Esophagus squamous epithelium (tissue), 5 donors: ENCODE measurements around the gene TIPIN. TPM values are rescaled to one million over a fixed set of nuclear protein-coding genes. Genes with fewer than 3 reads are reported as not detected.

Experiments used
- DNase-seq: peaks from one replicate; lab custom pipeline; 2025; lab: John Stamatoyannopoulos, UW
- H3K27ac ChIP-seq, 4 donors: fragments of 200-600 bp; sonication (generic); one replicate each; pipeline ENCODE4 v1.5.1; 2016 to 2019; ENCODE audit warnings: mild to moderate bottlenecking in 1 of 4
- H3K27me3 ChIP-seq, 4 donors: fragments of 200-600 bp; sonication (generic); 1 replicate in 3 of 4; 2 replicates in 1 of 4; pipeline versions ENCODE4 v1.5.1 to v1.6.0; 2017 to 2021; ENCODE audit warnings: antibody characterized with exemption in 1 of 4
- H3K36me3 ChIP-seq, 3 donors: fragments of 200-600 bp; sonication (generic); one replicate each; pipeline ENCODE4 v1.5.1; 2016 to 2019
- H3K4me1 ChIP-seq, 3 donors: fragments of 200-600 bp; sonication (generic); one replicate each; pipeline ENCODE4 v1.5.1; 2017 to 2019
- H3K4me3 ChIP-seq, 4 donors: fragments of 200-600 bp; sonication (generic); 1 replicate in 3 of 4; 2 replicates in 1 of 4; pipeline ENCODE4 v1.5.1; 2016 to 2019; ENCODE audit warnings: mild to moderate bottlenecking in 2 of 4, moderate library complexity in 1 of 4
- H3K9me3 ChIP-seq, 3 donors: fragments of 200-600 bp; sonication (generic); one replicate each; pipeline ENCODE4 v1.5.1; 2016 to 2019
- CTCF ChIP-seq, 6 experiments: fragments of 450-650 bp in 4 of 6; fragments of 200-600 bp in 2 of 6; sonication (generic) in 2 of 6; IDR thresholded peaks; one replicate each; pipeline ENCODE4 v1.5.1; 2016 to 2019; ENCODE audit warnings: antibody characterized with exemption in 6 of 6, mild to moderate bottlenecking in 4 of 6, moderate library complexity in 4 of 6
- POLR2A ChIP-seq, 4 donors: fragments of 450-650 bp; IDR thresholded peaks; one replicate each; pipeline ENCODE4 v1.6.1; 2017; ENCODE audit warnings: antibody characterized with exemption in 4 of 4, mild to moderate bottlenecking in 4 of 4, moderate library complexity in 3 of 4
- WGBS, 2 donors: methylation state at CpG; one replicate each; pipeline ENCODE4 v1.1.5; 2018; 5-methylcytosine and 5-hydroxymethylcytosine counted together
- intact Hi-C: fragments of 100-400 bp; cut with DNase I; formaldehyde crosslinking; loops from one replicate; pipeline ENCODE4 v1.15.0; 2022
- total RNA-seq, 4 donors: library from RNA; depleted of rRNA; stranded (reverse); fragments of >200 nt; gene quantifications; one replicate each; pipeline ENCODE4 v1.1.0, GENCODE V29; 2016
- donor health status: DM: yes; HTN: yes; CAD: no.

Gene TIPIN
- total RNA-seq, 4 donors from 2014 or later: 2.5 to 10.0 (median 6.7) TPM

- no peak for TF ChIP-seq POLR2A (IDR thresholded peaks at IDR 0.05)
- no peak for TF ChIP-seq CTCF (IDR thresholded peaks at IDR 0.05)
- Histone ChIP-seq H3K9me3 (no peaks in the 10 kb centered on the region), H3K27ac (no peak overlapping the region), H3K36me3 (peaks cover 0 to 4% (median 0%) of the 10 kb centered on the region in 3 donors), H3K27me3 (no peaks in the 10 kb centered on the region), H3K4me1 (peaks cover 0 to 34% (median 25%) of the 10 kb centered on the region in 3 donors), H3K4me3 (no peak overlapping the region)
- intact Hi-C loops: no loop called here
- DNase-seq: no peak
- WGBS, 2 donors: 83 to 89% methylated on average over 8 of the region's 8 CpGs
These were observed 47.6 kb upstream of the TIPIN start for GRCh38 chr15:66404122-66404521.

GRCh38 chr15:66403323-66403722 is 46.8 kb upstream of the TIPIN start:
- no peak for DNase-seq
- Histone ChIP-seq H3K27ac (no peak overlapping the region), H3K36me3 (peaks cover 0 to 6% (median 0%) of the 10 kb centered on the region in 3 donors), H3K4me3 (no peak overlapping the region), H3K9me3 (no peaks in the 10 kb centered on the region), H3K27me3 (no peaks in the 10 kb centered on the region), H3K4me1 (peaks cover 0 to 34% (median 25%) of the 10 kb centered on the region in 3 donors)
- intact Hi-C loops: no loop called here
- TF ChIP-seq CTCF (IDR thresholded peaks at IDR 0.05) (no peak), POLR2A (IDR thresholded peaks at IDR 0.05) (no peak)
- WGBS, 2 donors: 80 to 84% methylated on average over 5 of the region's 5 CpGs

DNA sequence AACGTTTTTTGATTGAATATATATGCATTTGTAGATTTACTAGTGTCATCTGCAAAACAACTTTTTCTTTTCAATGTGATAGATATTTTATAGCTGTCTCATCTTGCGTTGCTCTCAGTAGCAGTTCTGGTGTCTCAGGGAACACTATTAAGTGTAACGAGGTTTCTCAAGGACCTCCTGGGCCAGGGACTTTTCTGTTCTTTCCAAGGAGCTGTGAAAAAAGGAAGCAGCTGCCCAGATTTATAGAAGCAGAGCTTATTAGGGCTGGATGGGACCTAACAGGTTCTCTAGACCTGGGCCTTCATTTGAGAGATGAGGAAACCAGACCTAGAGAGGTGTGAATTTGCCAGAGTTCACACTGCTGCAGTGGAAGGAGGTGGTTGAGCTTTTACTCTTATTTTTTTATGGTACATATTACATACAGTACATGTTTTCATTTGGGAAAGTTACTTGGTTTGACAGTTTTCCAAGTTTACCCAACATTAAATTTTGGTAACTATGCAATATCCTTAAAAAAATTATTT is 46.3 kb upstream of the TIPIN start:
- no peak for DNase-seq
- WGBS, 2 donors: 69 to 88% methylated on average over 3 of the region's 3 CpGs
- TF ChIP-seq CTCF (IDR thresholded peaks at IDR 0.05): no peak
- no peak for TF ChIP-seq POLR2A (IDR thresholded peaks at IDR 0.05)
- intact Hi-C loops: no loop called here
- no peaks in the 10 kb centered on the region for H3K27me3 ChIP-seq
- no peak overlapping the region for H3K4me3 ChIP-seq
- peaks cover 0 to 11% (median 0%) of the 10 kb centered on the region in 3 donors for H3K36me3 ChIP-seq
- H3K4me1 ChIP-seq: peaks cover 0 to 34% (median 25%) of the 10 kb centered on the region in 3 donors
- no peak overlapping the region for H3K27ac ChIP-seq
- no peaks in the 10 kb centered on the region for H3K9me3 ChIP-seq

DNA sequence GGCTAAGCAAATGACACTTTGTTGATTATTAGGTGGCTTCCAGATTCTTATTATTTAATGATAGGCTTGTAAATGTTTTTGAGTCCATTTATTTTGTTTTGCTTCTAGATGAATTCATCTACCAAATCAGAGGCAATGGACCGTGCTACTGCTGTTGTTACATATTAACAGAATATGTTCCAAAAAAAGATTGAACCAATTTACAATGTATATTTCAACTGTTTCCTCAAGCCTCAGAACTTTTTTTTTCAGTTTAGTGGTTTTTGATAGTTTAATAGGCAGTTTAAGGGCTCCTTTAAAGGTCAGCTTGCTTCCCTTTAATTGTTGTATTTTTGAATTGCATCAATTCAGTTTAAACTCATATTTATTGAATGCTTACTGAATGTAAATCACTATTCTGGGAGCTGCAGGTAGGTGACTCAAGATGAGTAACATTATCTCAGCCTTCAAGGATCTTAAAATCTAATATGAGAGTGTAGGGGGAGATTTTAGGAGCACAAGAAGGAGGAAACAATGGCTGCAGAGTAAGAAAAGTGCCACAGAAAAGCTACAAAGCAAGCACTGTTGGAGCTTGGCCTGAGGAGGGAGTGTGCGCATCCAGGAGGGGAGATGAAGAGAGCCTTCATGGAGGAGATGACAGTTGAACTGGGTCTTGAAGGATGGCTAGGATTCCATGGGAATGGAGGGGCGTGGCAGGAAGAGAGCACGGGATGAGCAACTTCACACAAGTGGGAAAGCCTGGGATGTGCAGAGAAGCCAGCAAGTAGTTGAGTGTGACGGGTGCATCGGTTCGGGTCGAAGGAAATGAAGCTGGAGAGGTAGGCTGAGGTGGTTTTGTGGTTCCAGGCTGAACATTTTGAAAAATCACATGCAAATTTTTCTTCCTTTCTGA is 44.9 kb upstream of the TIPIN start:
- Histone ChIP-seq H3K27ac (no peak overlapping the region), H3K4me3 (no peak overlapping the region), H3K36me3 (peaks cover 0 to 18% (median 0%) of the 10 kb centered on the region in 3 donors), H3K4me1 (peaks cover 0 to 34% (median 25%) of the 10 kb centered on the region in 3 donors), H3K9me3 (no peaks in the 10 kb centered on the region), H3K27me3 (no peaks in the 10 kb centered on the region)
- TF ChIP-seq POLR2A (IDR thresholded peaks at IDR 0.05) (no peak), CTCF (IDR thresholded peaks at IDR 0.05) (no peak)
- intact Hi-C loops: no loop called here
- no peak for DNase-seq
- 71 to 79% methylated on average over 8 of the region's 8 CpGs for WGBS, 2 donors

- Histone ChIP-seq H3K27me3 (no peaks in the 10 kb centered on the region), H3K4me3 (no peak overlapping the region), H3K4me1 (peaks cover 0 to 30% (median 20%) of the 10 kb centered on the region in 3 donors), H3K27ac (no peak overlapping the region), H3K36me3 (peaks cover 0 to 28% (median 0%) of the 10 kb centered on the region in 3 donors), H3K9me3 (no peaks in the 10 kb centered on the region)
- no peak for DNase-seq
- TF ChIP-seq CTCF (IDR thresholded peaks at IDR 0.05) (no peak), POLR2A (IDR thresholded peaks at IDR 0.05) (no peak)
- 80 to 94% methylated on average over 3 of the region's 3 CpGs for WGBS, 2 donors
- intact Hi-C loops: no loop called here
These were observed 43.9 kb upstream of the TIPIN start for GRCh38 chr15:66400351-66400774.
